ENCODE measurements around the gene DAPK1.

- TF ChIP-seq CTCF (IDR thresholded peaks at IDR 0.05; ENCODE audit: extremely low read depth in 1 of 2, insufficient read depth in 1 of 2, low read depth in 1 of 2, low read length in 2 of 2), result no peak
- TF ChIP-seq POLR2A (IDR thresholded peaks at IDR 0.05; ENCODE audit: low read depth, low read length), result no peak
Measured at GRCh38 chr9:87675906-87676515, 178.3 kb downstream of the DAPK1 start.
